HCT116 (cell line): ENCODE data around the gene IRAK2. TPM values are rescaled to one million over a fixed set of nuclear protein-coding genes. Genes with fewer than 3 reads are reported as not detected.

Experiments used
- ATAC-seq: fragments of 200-7000 bp; cut with Tn5 transposase; 2 replicates; pipeline ENCODE4 v1.9.1; 2020; ENCODE audit warnings: mild to moderate bottlenecking, moderate library complexity
- BruUV-seq: library from RNA; stranded (reverse); fragments of 400-500 nt; replicated peaks from 2 replicates; lab custom pipeline; 2021; lab: Mats Ljungman, UMichigan
- CTCF ChIA-PET: fragments of 300-600 bp; sonication (Branson Sonifier 250); formaldehyde crosslinking; loops from one replicate; lab custom pipeline; 2021; ENCODE audit warnings: antibody characterized with exemption; lab: Charles Lee
- POLR2A ChIA-PET: fragments of 300-600, 350-600 bp; sonication (Branson Sonifier 250); formaldehyde crosslinking; loops from one replicate; lab custom pipeline; 2021; ENCODE audit warnings: antibody characterized with exemption; lab: Charles Lee
- RAD21 ChIA-PET, 2 experiments: fragments of 300-600 bp; sonication (Branson Sonifier 250); formaldehyde crosslinking; loops; one replicate each; lab custom pipeline; 2023; ENCODE audit warnings: low total read pairs in 2 of 2; ENCODE audit not compliant: uncharacterized antibody in 2 of 2, unreplicated experiment in 2 of 2, low non-redundant PET in 1 of 2; lab: Charles Lee
- DNase-seq: peaks from one replicate; pipeline ENCODE4 v3.0.0-alpha.2; 2010; ENCODE audit warnings: low read depth, low spot score
- H2AFZ ChIP-seq: fragments of 200-600 bp; shearing (Covaris generic), sonication (generic); 2 replicates; pipeline ENCODE4 v1.6.1; 2017; ENCODE audit warnings: low read depth, mixed run types, mixed read lengths, antibody characterized with exemption, low read length; ENCODE audit not compliant: poor library complexity, severe bottlenecking
- H3K27ac ChIP-seq: 2 replicates; pipeline ENCODE4 v1.5.1; 2012; ENCODE audit warnings: low read depth, low read length
- H3K27me3 ChIP-seq: fragments of 200-600 bp; sonication (generic); 2 replicates; pipeline ENCODE4 v1.6.1; 2016; ENCODE audit warnings: mixed run types, low read length, mixed read lengths; ENCODE audit not compliant: insufficient read depth
- H3K36me3 ChIP-seq, 2 experiments: fragments of 200-500 bp in 1 of 2; fragments of 200-600 bp in 1 of 2; sonication (Bioruptor generic) in 1 of 2; sonication (generic) in 1 of 2; 2 replicates each; pipeline versions ENCODE4 v1.5.1 to v1.6.1; 2014 to 2016; ENCODE audit warnings: low read length in 2 of 2, inconsistent platforms in 1 of 2, mixed read lengths in 1 of 2, mixed run types in 1 of 2; ENCODE audit not compliant: insufficient read depth in 2 of 2, control insufficient read depth in 1 of 2
- H3K4me1 ChIP-seq, 2 experiments: fragments of 200-600 bp in 1 of 2; sonication (generic) in 1 of 2; 2 replicates each; pipeline versions ENCODE4 v1.5.1 to v1.6.1; 2012 to 2017; ENCODE audit warnings: low read length in 2 of 2, inconsistent platforms in 1 of 2, mild to moderate bottlenecking in 1 of 2, mixed read lengths in 1 of 2, mixed run types in 1 of 2, moderate library complexity in 1 of 2; ENCODE audit not compliant: insufficient read depth in 2 of 2, control insufficient read depth in 1 of 2
- H3K4me2 ChIP-seq: fragments of 200-600 bp; sonication (generic); 2 replicates; pipeline ENCODE4 v1.6.1; 2017; ENCODE audit warnings: mixed run types, low read length, mixed read lengths
- H3K4me3 ChIP-seq, 2 experiments: fragments of 200-600 bp in 1 of 2; sonication (generic) in 1 of 2; replicated peaks in 1 of 2; 2 replicates each; pipeline ENCODE4 v1.5.1; 2011 to 2016; ENCODE audit warnings: low read length in 2 of 2, control low read depth in 1 of 2, low read depth in 1 of 2, mild to moderate bottlenecking in 1 of 2, mixed read lengths in 1 of 2, mixed run types in 1 of 2
- H3K79me2 ChIP-seq: fragments of 200-600 bp; sonication (generic); 2 replicates; pipeline ENCODE4 v1.6.1; 2017; ENCODE audit warnings: mild to moderate bottlenecking, mixed run types, low read length, moderate library complexity, mixed read lengths; ENCODE audit not compliant: insufficient read depth
- H3K9ac ChIP-seq: fragments of 200-600 bp; sonication (generic); 2 replicates; pipeline ENCODE4 v1.6.1; 2016; ENCODE audit warnings: low read length, mixed read lengths
- H3K9me2 ChIP-seq: fragments of 200-600 bp; sonication (generic), shearing (Covaris generic); 2 replicates; pipeline ENCODE4 v1.6.1; 2017; ENCODE audit warnings: mixed run types, mild to moderate bottlenecking, moderate library complexity; ENCODE audit not compliant: insufficient read depth
- H3K9me3 ChIP-seq, 2 experiments: fragments of 200-500 bp in 1 of 2; fragments of 200-600 bp in 1 of 2; sonication (Bioruptor generic) in 1 of 2; sonication (generic) in 1 of 2; 2 replicates each; pipeline ENCODE4 v1.6.1; 2014 to 2017; ENCODE audit warnings: low read length in 2 of 2, mixed read lengths in 2 of 2, inconsistent platforms in 1 of 2, low read depth in 1 of 2, mild to moderate bottlenecking in 1 of 2, mixed run types in 1 of 2, moderate library complexity in 1 of 2; ENCODE audit not compliant: control insufficient read depth in 1 of 2, insufficient read depth in 1 of 2
- H4K20me1 ChIP-seq: fragments of 200-600 bp; sonication (generic), shearing (Covaris generic); 2 replicates; pipeline ENCODE4 v1.6.1; 2017; ENCODE audit warnings: mixed run types, mild to moderate bottlenecking, moderate library complexity; ENCODE audit not compliant: insufficient read depth
- ATF3 ChIP-seq: IDR thresholded peaks from 2 replicates; pipeline ENCODE4 v1.6.1; 2012
- CBX3 ChIP-seq: IDR thresholded peaks from 2 replicates; pipeline ENCODE4 v1.6.1; 2012; ENCODE audit warnings: low read depth
- CEBPB ChIP-seq: IDR thresholded peaks from 2 replicates; pipeline ENCODE4 v1.6.1; 2012; ENCODE audit warnings: low read depth
- CTCF ChIP-seq, 3 experiments: fragments of 200-600 bp in 1 of 3; sonication (generic) in 1 of 3; IDR thresholded peaks in 2 of 3; conservative IDR thresholded peaks in 1 of 3; 2 replicates each; pipeline ENCODE4 v1.5.1; 2012 to 2017; ENCODE audit warnings: low read depth in 2 of 3, low read length in 2 of 3, antibody characterized with exemption in 1 of 3, borderline replicate concordance in 1 of 3, control low read depth in 1 of 3, mild to moderate bottlenecking in 1 of 3, mixed read lengths in 1 of 3, mixed run types in 1 of 3, moderate library complexity in 1 of 3; ENCODE audit not compliant: insufficient read depth in 1 of 3
- ELF1 ChIP-seq: IDR thresholded peaks from 2 replicates; pipeline ENCODE4 v1.6.1; 2012; ENCODE audit warnings: low read depth, borderline replicate concordance
- EZH2 ChIP-seq: fragments of 200-600 bp; sonication (generic); IDR thresholded peaks from 2 replicates; pipeline ENCODE4 v1.6.1; 2017; ENCODE audit warnings: antibody characterized with exemption, mixed run types
- EZH2phosphoT487 ChIP-seq: fragments of 200-600 bp; IDR thresholded peaks from 2 replicates; pipeline ENCODE4 v1.6.1; 2018; ENCODE audit warnings: antibody characterized with exemption, borderline replicate concordance
- JUND ChIP-seq: IDR thresholded peaks from 2 replicates; pipeline ENCODE4 v1.6.1; 2012
- MAX ChIP-seq: IDR thresholded peaks from 2 replicates; pipeline ENCODE4 v1.6.1; 2012
- POLR2A ChIP-seq: IDR thresholded peaks from 2 replicates; pipeline ENCODE4 v1.7.0; 2011; ENCODE audit warnings: borderline replicate concordance; ENCODE audit not compliant: insufficient read depth, insufficient read length; ENCODE audit errors: extremely low read depth
- RAD21 ChIP-seq: IDR thresholded peaks from 2 replicates; pipeline ENCODE4 v1.6.1; 2012; ENCODE audit warnings: low read depth, mild to moderate bottlenecking
- REST ChIP-seq: IDR thresholded peaks from 2 replicates; pipeline ENCODE4 v1.6.1; 2012; ENCODE audit warnings: low read depth
- SIN3A ChIP-seq: IDR thresholded peaks from 2 replicates; pipeline ENCODE4 v1.6.1; 2012; ENCODE audit warnings: low read depth
- SP1 ChIP-seq: IDR thresholded peaks from 2 replicates; pipeline ENCODE4 v1.6.1; 2012; ENCODE audit warnings: low read depth
- ZBTB33 ChIP-seq: IDR thresholded peaks from 2 replicates; pipeline ENCODE4 v1.6.1; 2011; ENCODE audit warnings: mild to moderate bottlenecking, low read length, moderate library complexity; ENCODE audit not compliant: insufficient replicate concordance; ENCODE audit errors: extremely low read depth
- ZNF274 ChIP-seq: fragments of 200-500 bp; sonication (Bioruptor generic); IDR thresholded peaks from 2 replicates; pipeline ENCODE4 v1.6.1; 2014; ENCODE audit warnings: mild to moderate bottlenecking, low read depth, low read length, inconsistent platforms
- intact Hi-C: fragments of 100-400 bp; cut with micrococcal nuclease; formaldehyde crosslinking; loops from 2 replicates; pipeline ENCODE4 v1.10.0; 2022
- total RNA-seq: library from RNA; stranded (reverse); gene quantifications from one replicate; pipeline ENCODE4 v1.2.1, GENCODE V29; 2021; ENCODE audit not compliant: unreplicated experiment

Gene IRAK2
- total RNA-seq, 1 experiment from 2014 or later = 3.6 TPM

- Histone ChIP-seq H3K4me1 (peaks cover 4 to 22% of the 10 kb centered on the region in 2 experiments; a peak in 3 of 4 replicates), H3K9me3 (no peaks in the 10 kb centered on the region), H3K9me2 (no peaks in the 10 kb centered on the region), H4K20me1 (peaks cover 3% of the 10 kb centered on the region; the same call in 1 of the 2 replicates), H3K4me3 (no peak overlapping the region), H3K27me3 (no peaks in the 10 kb centered on the region), H3K4me2 (no peak overlapping the region), H3K27ac (no peak overlapping the region), H2AFZ (no peak overlapping the region), H3K79me2 (peaks cover 84% of the 10 kb centered on the region), H3K36me3 (peaks cover 11 to 31% of the 10 kb centered on the region in 2 experiments; a peak in 3 of 4 replicates), H3K9ac (no peak overlapping the region)
- TF ChIP-seq POLR2A (no peak), SP1 (no peak), SIN3A (no peak), CTCF (IDR thresholded peaks at IDR 0.05 in 2 of 3, conservative IDR thresholded peaks at IDR 0.05 in 1 of 3; ENCODE audit: borderline replicate concordance in 1 of 3, insufficient read depth in 1 of 3, low read depth in 2 of 3, low read length in 2 of 3) (no peak), ELF1 (no peak), REST (no peak), EZH2 (no peak), CEBPB (no peak), MAX (no peak), ZNF274 (no peak), CBX3 (no peak), ZBTB33 (no peak), ATF3 (no peak), EZH2phosphoT487 (no peak), RAD21 (no peak), JUND (no peak)
- intact Hi-C loops = no loop called here
- no peak for DNase-seq
- ChIA-PET RAD21 (no interaction called here), POLR2A (no interaction called here), CTCF (no interaction called here)
- no TSS peak for BruUV-seq
- no peak for ATAC-seq
Measured at GRCh38 chr3:10145685-10146084, 19.0 kb upstream of the IRAK2 start.
